Measurements from ENCODE around the gene NAV3. TPM values are rescaled to one million over a fixed set of nuclear protein-coding genes. Genes with fewer than 3 reads are reported as not detected.

NAV3 gene
- total RNA-seq, 4 donors from 2014 or later = 32.0 to 60.5 (median 35.8) TPM

GRCh38 chr12:77895699-77896098 is 65.0 kb downstream of the NAV3 start:
- Histone ChIP-seq H3K9me3 (no peaks in the 10 kb centered on the region), H3K27ac (no peak overlapping the region), H3K4me1 (no peaks in the 10 kb centered on the region), H3K27me3 (no peaks in the 10 kb centered on the region), H3K36me3 (no peaks in the 10 kb centered on the region), H3K4me3 (no peak overlapping the region)
- TF ChIP-seq EP300 (IDR thresholded peaks at IDR 0.05) = no peak
- TF ChIP-seq POLR2A (IDR thresholded peaks at IDR 0.05) = no peak
- TF ChIP-seq CTCF (IDR thresholded peaks at IDR 0.05) = no peak
- no peak for DNase-seq (ENCODE audit: low spot score in 2 of 2)

- no peaks in the 10 kb centered on the region for H3K36me3 ChIP-seq
- peaks cover 0 to 2% (median 0%) of the 10 kb centered on the region in 4 donors for H3K9me3 ChIP-seq
- DNase-seq (ENCODE audit: low spot score in 2 of 2) = no peak
- H3K27me3 ChIP-seq = no peaks in the 10 kb centered on the region
- H3K4me3 ChIP-seq = no peak overlapping the region
- H3K27ac ChIP-seq = no peak overlapping the region
- H3K4me1 ChIP-seq = no peaks in the 10 kb centered on the region
- TF ChIP-seq CTCF (IDR thresholded peaks at IDR 0.05) (no peak), POLR2A (IDR thresholded peaks at IDR 0.05) (no peak), EP300 (IDR thresholded peaks at IDR 0.05) (no peak)
- 77 to 87% methylated on average over 1 of the region's 1 CpG for WGBS, 2 donors
Measured at GRCh38 chr12:77907936-77908335, 77.2 kb downstream of the NAV3 start.

- DNase-seq (ENCODE audit: low spot score in 2 of 2) = no peak
- Histone ChIP-seq H3K27ac (no peak overlapping the region), H3K4me3 (no peak overlapping the region), H3K4me1 (no peaks in the 10 kb centered on the region), H3K27me3 (no peaks in the 10 kb centered on the region), H3K36me3 (no peaks in the 10 kb centered on the region), H3K9me3 (no peaks in the 10 kb centered on the region)
- WGBS, 2 donors = 38 to 47% methylated on average over 2 of the region's 2 CpGs
- TF ChIP-seq POLR2A (IDR thresholded peaks at IDR 0.05) (no peak), EP300 (IDR thresholded peaks at IDR 0.05) (no peak), CTCF (IDR thresholded peaks at IDR 0.05) (no peak)
Measured at GRCh38 chr12:77914081-77914488, 83.4 kb downstream of the NAV3 start.

GRCh38 chr12:77915071-77915600 is 84.4 kb downstream of the NAV3 start:
- Histone ChIP-seq H3K27ac (no peak overlapping the region), H3K27me3 (no peaks in the 10 kb centered on the region), H3K36me3 (no peaks in the 10 kb centered on the region), H3K4me3 (no peak overlapping the region), H3K4me1 (no peaks in the 10 kb centered on the region), H3K9me3 (no peaks in the 10 kb centered on the region)
- TF ChIP-seq EP300 (IDR thresholded peaks at IDR 0.05) = no peak
- no peak for TF ChIP-seq CTCF (IDR thresholded peaks at IDR 0.05)
- no peak for TF ChIP-seq POLR2A (IDR thresholded peaks at IDR 0.05)
- WGBS, 2 donors = 51 to 55% methylated on average over 1 of the region's 1 CpG
- no peak for DNase-seq (ENCODE audit: low spot score in 2 of 2)

GRCh38 chr12:77916276-77916675 is 85.6 kb downstream of the NAV3 start:
- Histone ChIP-seq H3K9me3 (no peaks in the 10 kb centered on the region), H3K27ac (no peak overlapping the region)
- TF ChIP-seq POLR2A (IDR thresholded peaks at IDR 0.05) (no peak), CTCF (IDR thresholded peaks at IDR 0.05) (no peak), EP300 (IDR thresholded peaks at IDR 0.05) (no peak)

More at GRCh38 chr12:77916276-77916675, 85.6 kb downstream of the NAV3 start:
- H3K36me3 ChIP-seq = no peaks in the 10 kb centered on the region
- DNase-seq (ENCODE audit: low spot score in 2 of 2) = no peak
- H3K4me1 ChIP-seq = no peaks in the 10 kb centered on the region
- WGBS, 2 donors = 68 to 74% methylated on average over 2 of the region's 2 CpGs
- no peak overlapping the region for H3K4me3 ChIP-seq
- H3K27me3 ChIP-seq = no peaks in the 10 kb centered on the region
